IPS-NIHi7 (cell line): ENCODE results near the gene POLR2I.
"Not testable (repeated sequence)": the region's sequence is repeated elsewhere in the genome, so short reads cannot be mapped to it uniquely, and the experiment has no call there.

Experiments used
- DNase-seq: peaks from one replicate; pipeline ENCODE4 v3.0.0; 2012; ENCODE audit warnings: mixed read lengths; ENCODE audit errors: extremely low spot score

Gene POLR2I

GRCh38 chr19:36101550-36102327 is 12.9 kb downstream of the POLR2I start:
- no peak for DNase-seq

GRCh38 chr19:36100476-36100875 is 14.2 kb downstream of the POLR2I start:
- no peak for DNase-seq

GRCh38 chr19:36099166-36099785 is 15.4 kb downstream of the POLR2I start:
- DNase-seq, result no peak

- no peak for DNase-seq
Observed at GRCh38 chr19:36097036-36097435, 17.6 kb downstream of the POLR2I start.

- no peak for DNase-seq
Observed at GRCh38 chr19:36093687-36094086, 21.0 kb downstream of the POLR2I start.

- DNase-seq, result no peak
Observed at GRCh38 chr19:36093146-36093662, 21.5 kb downstream of the POLR2I start.

GRCh38 chr19:36092566-36092965 is 22.1 kb downstream of the POLR2I start:
- DNase-seq, result no peak

- DNase-seq, result no peak
Observed at GRCh38 chr19:36090910-36091695, 23.6 kb downstream of the POLR2I start.

- no peak for DNase-seq
Observed at GRCh38 chr19:36089847-36090246, 24.8 kb downstream of the POLR2I start.

GRCh38 chr19:36086326-36086725 is 28.3 kb downstream of the POLR2I start:
- no peak for DNase-seq

- DNase-seq, result no peak
Observed at GRCh38 chr19:36084231-36085009, 30.3 kb downstream of the POLR2I start.

GRCh38 chr19:36082916-36083315 is 31.8 kb downstream of the POLR2I start:
- no peak for DNase-seq

GRCh38 chr19:36081894-36082293 is 32.8 kb downstream of the POLR2I start:
- DNase-seq, result no peak

GRCh38 chr19:36081385-36081784 is 33.3 kb downstream of the POLR2I start:
- DNase-seq, result no peak

GRCh38 chr19:36079389-36079945 is 35.2 kb downstream of the POLR2I start:
- DNase-seq, result no peak

GRCh38 chr19:36073121-36073876 is 41.4 kb downstream of the POLR2I start:
- no peak for DNase-seq

- DNase-seq, result no peak
Observed at GRCh38 chr19:36072081-36072480, 42.6 kb downstream of the POLR2I start.

- not testable (repeated sequence) for DNase-seq
Observed at GRCh38 chr19:36068810-36069499, 45.7 kb downstream of the POLR2I start.

GRCh38 chr19:36067681-36068080 is 47.0 kb downstream of the POLR2I start:
- no peak for DNase-seq

- no peak for DNase-seq
Observed at GRCh38 chr19:36064826-36065225, 49.8 kb downstream of the POLR2I start.
